PFSK-1 (cell line): ENCODE measurements around the gene ALKBH4. TPM values are rescaled to one million over a fixed set of nuclear protein-coding genes. Genes with fewer than 3 reads are reported as not detected.
A peak's percentile ranks its signal among the peaks of the same experiment; 100 is the strongest.
"Not testable (repeated sequence)": the region's sequence is repeated elsewhere in the genome, so short reads cannot be mapped to it uniquely, and the experiment has no call there.

Experiments
- FOXP2 ChIP-seq: optimal IDR thresholded peaks from 2 replicates; pipeline ENCODE3; 2011; ENCODE audit warnings: borderline replicate concordance, control low read depth, inconsistent platforms; ENCODE audit not compliant: insufficient read depth; ENCODE audit errors: extremely low read length, extremely low read depth
- POLR2AphosphoS5 ChIP-seq: IDR thresholded peaks from 2 replicates; pipeline ENCODE4 v1.6.1; 2012; ENCODE audit warnings: low read depth, mild to moderate bottlenecking, control low read depth, low read length, moderate library complexity
- SIN3A ChIP-seq: IDR thresholded peaks from 2 replicates; pipeline ENCODE4 v1.6.1; 2012; ENCODE audit warnings: mild to moderate bottlenecking, low read length, moderate library complexity, borderline replicate concordance; ENCODE audit not compliant: insufficient read depth
- TAF1 ChIP-seq: IDR thresholded peaks from 2 replicates; pipeline ENCODE4 v1.6.1; 2012; ENCODE audit warnings: low read length, control low read depth, borderline replicate concordance; ENCODE audit not compliant: insufficient read depth
- polyA plus RNA-seq: library from polyadenylated mRNA; unstranded; fragments of >200 nt; gene quantifications from one replicate; pipeline ENCODE4 v1.2.1, GENCODE V29; 2012; ENCODE audit warnings: low read depth, missing spikeins; ENCODE audit not compliant: insufficient read length
- TF ChIP-seq, protein P1 (sequence below), 2 experiments: IDR thresholded peaks; 2 replicates each; pipeline versions ENCODE4 v1.6.1 to v1.8.0; 2011 to 2012; ENCODE audit warnings: low read depth in 2 of 2, low read length in 2 of 2, control low read depth in 1 of 2, inconsistent platforms in 1 of 2, mild to moderate bottlenecking in 1 of 2, moderate library complexity in 1 of 2; ENCODE audit not compliant: insufficient read depth in 1 of 2

The ALKBH4 gene, protein sequence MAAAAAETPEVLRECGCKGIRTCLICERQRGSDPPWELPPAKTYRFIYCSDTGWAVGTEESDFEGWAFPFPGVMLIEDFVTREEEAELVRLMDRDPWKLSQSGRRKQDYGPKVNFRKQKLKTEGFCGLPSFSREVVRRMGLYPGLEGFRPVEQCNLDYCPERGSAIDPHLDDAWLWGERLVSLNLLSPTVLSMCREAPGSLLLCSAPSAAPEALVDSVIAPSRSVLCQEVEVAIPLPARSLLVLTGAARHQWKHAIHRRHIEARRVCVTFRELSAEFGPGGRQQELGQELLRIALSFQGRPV
- polyA plus RNA-seq, result 17.9 TPM

DNA sequence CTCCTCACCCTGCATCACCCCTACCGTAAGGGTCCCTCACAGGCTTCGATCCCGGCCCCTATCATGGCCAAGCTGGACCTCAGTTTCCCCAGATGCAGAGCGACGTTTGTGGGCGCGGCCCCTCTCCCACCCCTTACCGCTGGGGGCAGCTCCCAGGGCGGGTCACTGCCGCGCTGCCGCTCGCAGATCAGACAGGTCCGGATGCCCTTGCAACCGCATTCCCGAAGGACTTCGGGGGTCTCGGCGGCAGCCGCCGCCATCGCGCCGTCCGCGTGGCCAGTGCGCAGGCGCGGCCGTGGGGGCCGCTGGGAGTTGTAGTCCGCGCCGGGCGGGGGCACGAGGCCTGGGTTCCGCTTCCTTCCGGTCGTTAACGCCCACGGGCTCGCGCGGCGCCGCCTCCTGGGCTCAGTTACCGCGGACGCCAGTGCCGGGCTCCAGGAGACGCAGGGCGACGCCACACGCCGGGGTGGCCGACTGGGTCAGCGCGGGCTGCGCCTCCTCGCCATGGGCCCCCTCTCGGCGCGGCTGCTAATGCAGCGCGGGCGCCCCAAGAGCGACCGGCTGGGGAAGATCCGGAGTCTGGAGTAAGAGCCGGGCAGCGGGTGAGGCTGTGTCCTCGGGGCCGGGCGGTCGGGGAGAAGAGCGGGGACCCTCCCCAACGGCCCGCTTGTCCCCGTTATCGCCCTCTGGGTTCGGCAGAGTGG lies at the start of gene ALKBH4, which contains the start of gene LRWD1:
Gene ALKBH4 (minus strand): TSS at position 287 of the 704 bp plus-strand sequence. CDS start 27 bp downstream, at position 260.
Gene LRWD1 (plus strand): TSS at position 408 of the 704 bp plus-strand sequence. CDS start 97 bp downstream, at position 505.
- TF ChIP-seq POLR2AphosphoS5 (peak; percentile 76), TAF1 (peak; percentile 53), FOXP2 (no peak), SIN3A (peak; percentile 84; the same call in 1 of the 2 replicates)
- TF ChIP-seq, protein P1, sequence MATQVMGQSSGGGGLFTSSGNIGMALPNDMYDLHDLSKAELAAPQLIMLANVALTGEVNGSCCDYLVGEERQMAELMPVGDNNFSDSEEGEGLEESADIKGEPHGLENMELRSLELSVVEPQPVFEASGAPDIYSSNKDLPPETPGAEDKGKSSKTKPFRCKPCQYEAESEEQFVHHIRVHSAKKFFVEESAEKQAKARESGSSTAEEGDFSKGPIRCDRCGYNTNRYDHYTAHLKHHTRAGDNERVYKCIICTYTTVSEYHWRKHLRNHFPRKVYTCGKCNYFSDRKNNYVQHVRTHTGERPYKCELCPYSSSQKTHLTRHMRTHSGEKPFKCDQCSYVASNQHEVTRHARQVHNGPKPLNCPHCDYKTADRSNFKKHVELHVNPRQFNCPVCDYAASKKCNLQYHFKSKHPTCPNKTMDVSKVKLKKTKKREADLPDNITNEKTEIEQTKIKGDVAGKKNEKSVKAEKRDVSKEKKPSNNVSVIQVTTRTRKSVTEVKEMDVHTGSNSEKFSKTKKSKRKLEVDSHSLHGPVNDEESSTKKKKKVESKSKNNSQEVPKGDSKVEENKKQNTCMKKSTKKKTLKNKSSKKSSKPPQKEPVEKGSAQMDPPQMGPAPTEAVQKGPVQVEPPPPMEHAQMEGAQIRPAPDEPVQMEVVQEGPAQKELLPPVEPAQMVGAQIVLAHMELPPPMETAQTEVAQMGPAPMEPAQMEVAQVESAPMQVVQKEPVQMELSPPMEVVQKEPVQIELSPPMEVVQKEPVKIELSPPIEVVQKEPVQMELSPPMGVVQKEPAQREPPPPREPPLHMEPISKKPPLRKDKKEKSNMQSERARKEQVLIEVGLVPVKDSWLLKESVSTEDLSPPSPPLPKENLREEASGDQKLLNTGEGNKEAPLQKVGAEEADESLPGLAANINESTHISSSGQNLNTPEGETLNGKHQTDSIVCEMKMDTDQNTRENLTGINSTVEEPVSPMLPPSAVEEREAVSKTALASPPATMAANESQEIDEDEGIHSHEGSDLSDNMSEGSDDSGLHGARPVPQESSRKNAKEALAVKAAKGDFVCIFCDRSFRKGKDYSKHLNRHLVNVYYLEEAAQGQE (IDR thresholded peaks at IDR 0.05; ENCODE audit: insufficient read depth in 1 of 2, low read depth in 2 of 2, low read length in 2 of 2), result no peak

DNA sequence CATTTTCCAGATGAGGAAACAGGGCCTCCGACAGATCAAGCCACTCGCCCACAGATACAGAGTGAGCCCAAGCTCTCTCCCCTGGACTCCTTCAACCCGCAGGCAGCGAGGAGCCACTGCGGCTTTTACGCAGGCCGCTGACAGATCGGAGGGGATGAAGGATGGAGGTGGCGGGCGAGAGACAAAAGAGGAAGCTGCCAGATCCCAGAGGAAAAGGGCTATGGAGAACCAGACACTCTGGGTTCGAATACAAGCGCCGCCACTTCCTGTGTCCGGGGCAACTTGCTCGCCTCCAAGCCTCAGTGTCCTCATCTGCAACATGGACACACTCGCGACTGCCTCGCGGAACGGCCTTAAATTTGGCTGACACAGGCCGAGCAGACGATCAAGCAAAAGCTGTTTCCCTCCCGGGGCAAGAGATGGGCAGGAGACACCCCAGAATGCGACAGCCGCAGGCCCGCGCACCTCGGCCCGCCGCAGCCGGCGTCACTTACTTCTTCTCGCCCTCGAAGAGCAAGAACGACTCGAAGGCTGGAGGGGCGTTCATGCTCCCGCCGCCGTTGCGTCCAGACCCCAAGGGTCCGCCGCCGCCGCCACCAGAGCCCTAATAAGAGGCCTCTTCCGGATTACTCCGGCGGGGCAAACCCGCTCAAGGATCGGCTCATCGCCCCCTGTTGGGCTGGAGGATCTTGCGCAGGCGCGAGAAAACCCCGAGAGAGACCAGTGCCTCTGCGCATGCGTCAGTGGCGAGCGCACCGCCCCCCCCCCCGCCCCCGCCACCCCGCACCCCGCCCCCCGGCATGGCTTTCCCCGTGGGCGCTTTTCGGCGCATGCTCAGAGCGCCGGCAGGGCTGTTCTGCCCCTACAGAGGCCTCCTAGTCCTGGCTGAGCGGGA lies 13.9 kb upstream of the ALKBH4 start, which contains the start of gene POLR2J:
Gene POLR2J (minus strand): TSS at position 609 of the 895 bp plus-strand sequence. CDS start 62 bp downstream, at position 547.
- not testable (repeated sequence) for TF ChIP-seq SIN3A, FOXP2
- TF ChIP-seq, protein P1 (IDR thresholded peaks at IDR 0.05; ENCODE audit: insufficient read depth in 1 of 2, low read depth in 2 of 2, low read length in 2 of 2), result not testable (repeated sequence)

DNA sequence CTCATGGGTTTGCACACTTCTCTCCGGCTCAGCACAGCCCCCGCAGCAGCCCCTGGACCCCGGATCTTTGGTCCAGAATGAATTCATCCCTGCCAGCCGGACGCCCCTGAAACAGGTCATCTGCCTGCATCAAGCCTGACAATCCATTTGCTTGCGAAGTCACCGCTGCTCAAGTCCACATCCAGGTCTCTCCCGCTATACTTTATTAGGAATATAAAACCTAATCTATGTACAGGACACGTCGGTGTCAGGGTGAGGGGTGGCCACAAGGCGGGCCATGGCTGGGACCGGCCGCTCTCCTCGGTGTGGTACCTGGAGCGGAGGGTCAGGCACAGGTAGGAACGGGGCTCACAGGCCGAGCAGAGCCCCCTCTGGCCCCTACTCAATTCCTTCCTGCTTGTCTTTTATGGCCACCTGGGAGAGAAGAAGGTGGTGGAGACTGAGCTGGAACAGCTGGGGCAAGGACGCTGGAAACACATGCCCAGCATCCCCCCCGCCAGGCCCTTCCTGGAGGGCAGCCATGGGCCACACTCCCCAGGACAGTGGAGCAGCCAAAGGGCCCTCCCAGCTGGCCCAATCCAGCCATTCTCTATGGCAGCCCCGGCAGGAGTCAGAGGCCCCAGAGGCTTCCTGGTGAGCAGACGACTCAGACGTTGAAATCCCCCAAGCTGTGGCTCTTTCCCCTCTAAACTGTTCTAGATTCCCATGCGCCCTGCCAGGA lies 8.8 kb upstream of the ALKBH4 start:
- TF ChIP-seq POLR2AphosphoS5 (no peak), SIN3A (no peak), FOXP2 (no peak), TAF1 (no peak)
- TF ChIP-seq, protein P1 (IDR thresholded peaks at IDR 0.05; ENCODE audit: insufficient read depth in 1 of 2, low read depth in 2 of 2, low read length in 2 of 2), result no peak
